Testis (tissue), 3 donors: ENCODE results near the gene APH1B. TPM values are rescaled to one million over a fixed set of nuclear protein-coding genes. Genes with fewer than 3 reads are reported as not detected.

Experiments used
- DNase-seq: peaks from one replicate; pipeline ENCODE4 v3.0.0-alpha.2; 2019
- H3K27ac ChIP-seq, 2 donors: fragments of 200-600 bp; sonication (generic); one replicate each; pipeline ENCODE4 v1.5.1; 2019
- H3K27me3 ChIP-seq: fragments of 200-600 bp; sonication (generic); one replicate; pipeline ENCODE4 v1.5.1; 2019
- H3K36me3 ChIP-seq: fragments of 200-600 bp; sonication (generic); one replicate; pipeline ENCODE4 v1.5.1; 2017; ENCODE audit warnings: low read depth; ENCODE audit errors: missing control alignments
- H3K4me1 ChIP-seq: fragments of 200-600 bp; sonication (generic); one replicate; pipeline ENCODE4 v1.5.1; 2019
- H3K4me3 ChIP-seq, 2 donors: fragments of 200-600 bp; sonication (generic); one replicate each; pipeline ENCODE4 v1.5.1; 2017 to 2019
- H3K9me3 ChIP-seq: fragments of 200-600 bp; sonication (generic); one replicate; pipeline ENCODE4 v1.5.1; 2017
- CTCF ChIP-seq, 3 experiments: fragments of 450-650 bp in 2 of 3; fragments of 200-600 bp in 1 of 3; sonication (generic) in 1 of 3; IDR thresholded peaks; one replicate each; pipeline ENCODE4 v1.5.1; 2016 to 2019; ENCODE audit warnings: antibody characterized with exemption in 3 of 3, mild to moderate bottlenecking in 2 of 3, moderate library complexity in 1 of 3
- POLR2A ChIP-seq: fragments of 450-650 bp; IDR thresholded peaks from one replicate; pipeline ENCODE4 v1.6.1; 2017; ENCODE audit warnings: antibody characterized with exemption, mild to moderate bottlenecking, moderate library complexity
- WGBS, 2 donors: methylation state at CpG; one replicate each; pipeline ENCODE4 v1.1.5; 2018; 5-methylcytosine and 5-hydroxymethylcytosine counted together
- intact Hi-C: fragments of 100-400 bp; cut with DNase I; formaldehyde crosslinking; loops from one replicate; pipeline ENCODE4 v1.15.1; 2023; ENCODE audit warnings: low total_unique reads
- polyA plus RNA-seq: library from polyadenylated mRNA; stranded (reverse); fragments of 350-450 nt; fragmentation: Illumina TruSeq; extraction: RNeasy Lipid Tissue Mini Kit (QIAGEN cat#74804); gene quantifications from one replicate; pipeline ENCODE4 v1.2.3, GENCODE V29; 2014; ENCODE audit warnings: low read depth, low replicate concordance; ENCODE audit not compliant: insufficient read depth
- total RNA-seq, 2 donors: library from RNA; depleted of rRNA; stranded (reverse); fragments of >200 nt; gene quantifications; one replicate each; pipeline ENCODE4 v1.2.3, GENCODE V29; 2016

The APH1B gene
- total and polyA plus RNA-seq, 3 donors from 2014 or later, result 53.6 to 471 (median 69.7) TPM

GRCh38 chr15:63291507-63291906, 14.1 kb downstream of the APH1B start:
- DNase-seq, result no peak
- no peaks in the 10 kb centered on the region for H3K9me3 ChIP-seq
- intact Hi-C loops, result no loop called here
- no peak overlapping the region for H3K4me3 ChIP-seq
- H3K27me3 ChIP-seq, result no peaks in the 10 kb centered on the region
- H3K27ac ChIP-seq, result peak overlapping the region in 1 of 2 donors; percentile 23
- TF ChIP-seq POLR2A (no peak), CTCF (IDR thresholded peaks at IDR 0.05) (no peak)
- no peaks in the 10 kb centered on the region for H3K36me3 ChIP-seq
- H3K4me1 ChIP-seq, result peaks cover 10% of the 10 kb centered on the region

DNA sequence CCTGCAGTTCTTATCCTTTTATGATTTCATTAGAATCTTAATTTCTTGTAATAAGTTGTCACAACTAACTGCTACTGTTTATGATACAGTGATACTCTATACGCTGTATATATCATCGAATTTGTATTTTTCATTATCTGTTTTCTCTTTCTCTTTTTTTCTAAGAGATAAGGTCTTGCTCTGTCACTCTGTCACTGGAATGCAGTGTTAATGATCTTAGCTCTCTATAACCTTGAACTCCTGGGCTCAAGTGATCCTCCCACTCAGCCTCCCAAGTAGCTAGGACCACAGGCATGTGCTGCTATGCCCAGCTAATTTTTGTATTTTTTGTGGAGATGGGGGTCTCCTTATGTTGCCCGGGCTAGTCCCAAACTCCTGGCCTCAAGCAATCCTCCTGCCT, 14.8 kb downstream of the APH1B start:
- DNase-seq, result no peak
- Histone ChIP-seq H3K4me3 (no peak overlapping the region), H3K9me3 (no peaks in the 10 kb centered on the region), H3K27me3 (no peaks in the 10 kb centered on the region), H3K36me3 (no peaks in the 10 kb centered on the region), H3K4me1 (peaks cover 10% of the 10 kb centered on the region), H3K27ac (no peak overlapping the region)
- WGBS, 2 donors, result 68 to 73% methylated on average over 3 of the region's 3 CpGs
- no peak for TF ChIP-seq CTCF (IDR thresholded peaks at IDR 0.05)
- TF ChIP-seq POLR2A, result no peak
- intact Hi-C loops, result no loop called here

DNA sequence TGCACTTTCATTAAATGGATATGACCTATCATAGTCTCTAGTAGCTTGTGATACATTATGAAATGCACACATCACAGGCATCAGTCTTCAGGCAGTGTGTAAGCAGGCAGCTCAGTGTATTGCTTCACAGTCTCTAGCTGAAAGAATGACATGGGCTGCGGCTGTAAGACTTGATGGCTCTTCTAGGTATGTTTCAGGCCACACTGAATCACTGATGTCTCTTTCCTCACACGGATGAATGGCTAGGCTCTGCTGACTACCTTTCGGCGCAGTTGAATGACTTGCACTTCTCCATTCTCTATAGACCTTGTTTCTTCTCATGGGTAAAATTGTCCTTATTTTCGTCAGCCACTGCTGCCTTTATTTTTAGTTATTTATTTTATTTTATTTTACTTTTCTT, 15.4 kb downstream of the APH1B start:
- no peak overlapping the region for H3K27ac ChIP-seq

GRCh38 chr15:63294359-63294758, 17.0 kb downstream of the APH1B start:
- H3K27ac ChIP-seq, result no peak overlapping the region
- H3K36me3 ChIP-seq, result no peaks in the 10 kb centered on the region
- H3K4me3 ChIP-seq, result no peak overlapping the region
- no peak for DNase-seq
- no peak for TF ChIP-seq CTCF (IDR thresholded peaks at IDR 0.05)
- TF ChIP-seq POLR2A, result no peak
- no peaks in the 10 kb centered on the region for H3K9me3 ChIP-seq
- intact Hi-C loops, result no loop called here
- 82 to 97% methylated on average over 3 of the region's 3 CpGs for WGBS, 2 donors
- H3K27me3 ChIP-seq, result no peaks in the 10 kb centered on the region
- H3K4me1 ChIP-seq, result peaks cover 10% of the 10 kb centered on the region

More for the DNA sequence above, 15.4 kb downstream of the APH1B start:
- no peak for DNase-seq
- TF ChIP-seq POLR2A (no peak), CTCF (IDR thresholded peaks at IDR 0.05) (no peak)
- Histone ChIP-seq H3K36me3 (no peaks in the 10 kb centered on the region), H3K27me3 (no peaks in the 10 kb centered on the region), H3K4me1 (peaks cover 10% of the 10 kb centered on the region), H3K9me3 (no peaks in the 10 kb centered on the region), H3K4me3 (no peak overlapping the region)
- WGBS, 2 donors, result 94 to 96% methylated on average over 5 of the region's 5 CpGs
- intact Hi-C loops, result no loop called here

- no peak for DNase-seq
- no peak overlapping the region for H3K4me3 ChIP-seq
- no peaks in the 10 kb centered on the region for H3K36me3 ChIP-seq
- peaks cover 10% of the 10 kb centered on the region for H3K4me1 ChIP-seq
- TF ChIP-seq CTCF (IDR thresholded peaks at IDR 0.05), result no peak
- TF ChIP-seq POLR2A, result no peak
- intact Hi-C loops, result no loop called here
- H3K27ac ChIP-seq, result no peak overlapping the region
- no peaks in the 10 kb centered on the region for H3K27me3 ChIP-seq
- no peaks in the 10 kb centered on the region for H3K9me3 ChIP-seq
Measured at GRCh38 chr15:63295341-63295740, 17.9 kb downstream of the APH1B start.
